Right lung (tissue), 5 donors: ENCODE measurements around the gene NDUFS7. TPM values are rescaled to one million over a fixed set of nuclear protein-coding genes. Genes with fewer than 3 reads are reported as not detected.
"Not testable (repeated sequence)": the region's sequence is repeated elsewhere in the genome, so short reads cannot be mapped to it uniquely, and the experiment has no call there.

ENCODE experiments used
- DNase-seq, 2 donors: peaks; one replicate each; pipeline ENCODE4 v3.0.0-alpha.2; 2013
- polyA plus RNA-seq, 5 donors: library from polyadenylated mRNA; unstranded; fragments of 120-200 nt; gene quantifications; one replicate each; pipeline versions ENCODE4 v1.2.1 to v1.2.3, GENCODE V29; 2013; ENCODE audit warnings: inconsistent platforms in 1 of 5, low replicate concordance in 1 of 5; ENCODE audit not compliant: insufficient read length in 5 of 5, insufficient read depth in 1 of 5

NDUFS7 gene
- polyA plus RNA-seq, 5 donors: 29.8 to 76.5 (median 37.8) TPM

DNA sequence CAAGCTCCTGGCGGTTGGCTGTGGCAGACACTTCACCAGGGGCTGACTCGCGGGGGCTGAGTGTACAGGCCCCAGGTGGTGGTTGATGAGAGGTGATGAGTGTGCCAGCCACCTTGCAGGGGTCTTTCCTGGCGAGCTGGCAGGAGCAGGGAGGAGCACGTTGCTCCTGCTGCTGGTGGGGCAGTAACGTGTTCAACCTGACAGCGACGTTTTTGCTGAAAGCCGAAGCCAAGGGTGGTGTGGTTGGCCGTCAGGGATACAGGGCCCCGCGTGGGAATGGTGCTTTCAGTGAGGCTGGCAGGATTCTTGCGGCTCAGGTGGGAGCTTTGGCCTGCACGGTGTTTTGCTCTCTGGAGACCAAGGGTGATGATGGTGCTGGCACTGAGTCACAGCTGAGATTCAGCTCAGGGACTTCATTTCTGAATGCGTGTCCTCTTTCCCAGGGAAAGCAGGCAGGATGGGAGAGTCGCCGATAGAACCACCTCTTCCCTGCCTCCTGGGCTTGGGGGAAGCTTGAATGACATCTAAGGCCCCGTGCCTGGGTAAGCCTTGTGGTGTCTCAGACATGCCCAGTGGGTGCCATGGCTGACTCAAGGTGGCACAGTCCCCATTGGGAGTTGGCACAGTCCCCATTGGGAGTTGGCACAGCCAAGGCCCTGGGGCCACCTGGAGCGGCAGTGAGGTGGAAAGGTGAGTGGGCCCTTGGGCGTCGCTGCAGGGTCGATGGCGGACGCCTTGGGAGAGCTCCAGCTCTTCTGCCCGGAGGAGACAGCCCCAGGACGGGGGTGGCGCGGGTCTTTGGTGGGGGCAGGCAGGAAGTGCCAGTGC, 32.5 kb downstream of the NDUFS7 start:
- no peak for DNase-seq

DNA sequence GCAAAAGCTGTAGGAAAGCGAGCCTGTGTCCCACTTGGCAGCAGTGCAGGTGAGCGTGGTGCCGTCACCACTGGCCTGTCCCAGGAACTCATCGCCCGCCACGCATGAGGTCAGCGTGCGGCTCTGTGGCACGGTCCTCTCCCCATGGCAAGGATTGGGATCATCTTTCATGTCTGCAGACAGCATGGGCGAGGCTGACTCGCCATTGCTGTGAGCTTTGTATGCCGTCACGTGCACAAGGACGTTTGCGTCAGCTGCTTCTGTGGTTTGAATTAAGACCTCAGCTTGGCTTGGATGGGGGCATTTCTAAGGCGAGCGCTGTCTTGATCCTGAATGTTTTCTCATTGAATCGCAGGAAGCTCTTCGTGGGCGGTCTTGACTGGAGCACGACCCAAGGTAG, 33.4 kb downstream of the NDUFS7 start:
- no peak for DNase-seq

DNA sequence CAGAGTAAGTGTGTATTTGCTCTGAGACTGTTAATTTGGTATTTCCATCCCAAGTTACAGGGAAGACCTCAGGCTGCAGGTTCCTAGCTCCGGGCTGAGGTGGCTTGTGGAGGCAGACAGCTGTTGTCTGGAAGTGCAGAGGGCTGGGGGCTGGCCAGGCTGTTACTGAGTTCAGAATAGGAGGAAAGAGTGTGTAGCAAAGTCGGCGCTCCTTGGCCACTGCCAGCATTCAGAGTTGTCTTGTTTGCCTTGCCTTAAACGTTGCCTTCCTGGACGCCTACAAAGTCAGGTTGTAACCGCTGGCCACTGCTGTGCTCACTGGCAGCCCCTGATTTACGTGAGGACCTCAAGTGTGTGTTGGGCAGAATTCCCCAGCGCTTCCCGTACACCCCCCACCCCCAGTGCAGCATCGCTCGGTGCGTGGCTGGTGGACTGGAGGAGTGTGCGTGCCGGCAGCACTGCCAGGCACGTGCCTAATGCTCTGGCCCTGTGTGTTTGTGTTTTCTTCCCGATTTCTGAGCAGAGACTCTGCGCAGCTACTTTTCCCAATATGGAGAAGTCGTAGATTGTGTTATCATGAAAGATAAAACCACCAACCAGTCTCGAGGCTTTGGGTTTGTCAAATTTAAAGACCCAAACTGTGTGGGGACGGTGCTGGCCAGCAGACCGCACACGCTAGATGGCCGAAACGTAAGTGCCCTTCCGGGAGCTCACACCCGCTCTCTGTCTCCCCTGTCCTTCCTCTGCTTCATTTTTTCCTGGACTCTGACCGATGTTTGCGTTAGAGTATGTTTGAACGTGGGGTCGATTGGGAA, 34.2 kb downstream of the NDUFS7 start:
- DNase-seq: no peak

DNA sequence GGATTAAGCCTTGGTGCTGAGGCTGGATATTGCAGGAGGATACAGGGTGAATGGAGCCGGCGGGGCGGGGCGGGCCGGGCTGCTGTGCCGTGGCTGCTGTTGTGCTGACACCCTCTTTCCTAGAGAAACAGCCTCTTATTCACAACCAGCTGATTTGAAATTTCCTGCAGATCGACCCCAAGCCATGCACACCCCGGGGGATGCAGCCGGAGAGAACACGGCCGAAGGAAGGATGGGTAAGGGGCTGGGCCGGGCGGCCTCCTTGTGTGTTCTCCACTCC, 34.7 kb downstream of the NDUFS7 start:
- no peak for DNase-seq

DNA sequence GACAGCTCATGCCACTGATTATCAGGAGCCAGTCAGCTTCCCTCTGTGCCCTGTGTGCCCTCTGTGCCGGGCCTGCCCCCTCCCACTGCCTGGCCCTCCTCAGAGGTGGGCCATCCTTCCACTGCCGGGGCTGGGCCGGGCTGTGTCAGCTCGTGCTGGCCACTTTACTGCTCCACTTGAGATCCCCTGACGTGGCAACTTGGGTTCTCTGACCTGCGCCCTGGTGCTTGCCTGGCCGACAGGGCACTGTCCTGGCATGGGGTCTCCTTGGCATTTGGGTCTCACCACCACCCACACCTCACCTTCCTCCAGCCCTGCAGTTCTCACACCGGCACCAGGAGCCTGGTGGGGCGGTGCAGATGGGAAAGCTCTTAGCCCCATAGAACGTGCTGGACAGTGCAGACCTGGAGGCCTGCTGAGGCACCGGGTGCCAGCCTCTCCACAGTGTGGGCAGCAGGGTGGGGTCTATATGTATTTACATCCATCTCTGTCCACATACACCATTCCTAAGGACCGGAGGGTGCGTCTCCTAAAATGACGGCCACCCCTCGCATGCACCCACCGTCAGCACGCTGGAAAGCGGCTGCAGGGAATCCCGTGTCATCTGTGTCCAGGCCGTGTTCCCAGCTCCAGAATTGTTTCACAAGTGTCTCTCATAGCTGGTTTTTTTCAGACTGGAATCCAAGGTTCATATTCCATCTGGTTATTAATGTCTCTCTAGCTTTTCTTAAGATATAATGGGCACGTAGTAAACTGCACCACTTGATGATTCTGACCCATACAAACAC, 35.4 kb downstream of the NDUFS7 start:
- no peak for DNase-seq

DNA sequence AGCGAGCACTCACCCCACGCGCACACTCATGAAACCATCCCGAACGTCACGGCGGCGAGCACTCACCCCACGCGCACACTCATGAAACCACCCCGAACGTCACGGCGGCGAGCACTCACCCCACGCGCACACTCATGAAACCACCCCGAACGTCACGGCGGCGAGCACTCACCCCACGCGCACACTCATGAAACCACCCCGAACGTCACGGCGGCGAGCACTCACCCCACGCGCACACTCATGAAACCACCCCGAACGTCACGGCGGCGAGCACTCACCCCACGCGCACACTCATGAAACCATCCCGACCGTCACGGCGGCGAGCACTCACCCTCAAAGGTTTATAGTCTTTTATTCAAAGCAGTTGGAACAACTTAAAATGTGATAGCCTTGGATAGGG, 36.4 kb downstream of the NDUFS7 start:
- not testable (repeated sequence) for DNase-seq

DNA sequence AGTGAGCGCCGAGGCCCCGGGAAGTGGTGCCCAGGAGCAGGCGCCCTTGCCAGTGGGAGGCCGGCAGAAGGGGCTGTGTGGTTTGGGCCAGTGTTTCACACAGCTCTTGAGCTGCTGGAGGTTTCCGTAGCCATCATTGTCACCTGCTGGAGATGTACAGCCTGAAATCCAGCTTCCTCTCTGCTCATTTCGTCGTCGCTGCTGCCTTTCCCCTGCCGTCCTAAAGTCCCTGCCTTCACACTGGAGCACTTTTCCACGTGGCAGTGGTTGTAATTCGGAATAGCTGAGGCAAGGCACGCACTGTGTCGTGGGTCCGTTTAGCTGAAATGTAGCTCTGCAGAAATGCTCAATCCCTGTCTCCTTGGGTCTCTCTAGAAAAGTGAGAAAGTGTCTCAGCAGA, 36.9 kb downstream of the NDUFS7 start:
- DNase-seq: no peak

DNA sequence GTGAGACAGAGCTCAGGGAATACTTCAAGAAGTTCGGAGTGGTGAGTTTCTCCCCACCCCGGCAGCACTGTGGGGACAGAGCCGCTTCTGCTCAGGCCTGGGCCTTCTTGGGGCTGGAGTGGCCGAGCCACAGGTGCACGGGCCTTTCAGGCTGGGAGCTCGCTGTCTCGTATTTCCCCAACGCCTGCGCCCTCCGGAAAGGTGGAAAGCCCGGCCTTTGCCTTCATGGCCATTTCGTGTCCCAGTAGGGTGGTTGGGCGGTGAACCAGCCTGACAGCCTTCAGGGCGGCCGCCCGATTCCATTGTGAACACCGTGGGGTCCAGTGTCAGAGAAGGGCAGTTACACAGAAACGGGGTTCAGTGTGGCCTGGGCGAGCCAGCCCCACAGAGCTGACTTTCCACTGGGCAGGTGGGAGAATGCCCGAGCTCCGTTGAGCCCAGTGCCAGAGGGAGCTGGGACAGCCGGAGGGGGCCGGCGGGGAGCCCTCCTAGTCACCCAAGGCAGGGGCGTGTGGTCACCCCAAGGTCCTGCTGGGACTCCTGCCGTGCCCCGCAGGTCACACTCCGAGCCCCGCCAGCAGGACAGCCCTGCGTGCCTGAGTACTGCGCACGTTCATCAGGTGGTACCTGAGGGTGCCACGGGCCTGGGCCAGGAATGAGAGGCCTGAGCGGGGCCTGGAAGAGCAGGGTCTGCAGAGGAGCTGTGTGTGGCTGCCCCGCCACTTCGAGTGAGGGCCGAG, 37.7 kb downstream of the NDUFS7 start:
- DNase-seq: no peak

DNA sequence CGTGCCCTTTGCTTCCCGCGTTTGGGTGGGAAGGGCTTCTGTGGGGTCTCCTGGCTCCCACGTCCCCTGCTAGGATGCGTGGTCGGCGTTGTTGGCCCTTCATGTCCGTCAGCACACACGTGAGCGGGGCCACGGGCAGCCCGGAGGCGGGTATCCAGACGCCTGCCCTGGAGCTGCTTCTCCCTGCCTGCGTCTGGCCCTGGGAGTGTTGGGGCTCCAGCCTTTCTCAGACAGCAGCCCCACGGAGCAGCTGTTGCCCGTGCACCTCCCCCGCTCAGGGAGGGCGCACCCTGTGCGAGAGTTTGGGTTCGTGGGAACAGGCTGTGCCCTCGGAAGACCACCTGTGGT, 38.2 kb downstream of the NDUFS7 start:
- no peak for DNase-seq

DNA sequence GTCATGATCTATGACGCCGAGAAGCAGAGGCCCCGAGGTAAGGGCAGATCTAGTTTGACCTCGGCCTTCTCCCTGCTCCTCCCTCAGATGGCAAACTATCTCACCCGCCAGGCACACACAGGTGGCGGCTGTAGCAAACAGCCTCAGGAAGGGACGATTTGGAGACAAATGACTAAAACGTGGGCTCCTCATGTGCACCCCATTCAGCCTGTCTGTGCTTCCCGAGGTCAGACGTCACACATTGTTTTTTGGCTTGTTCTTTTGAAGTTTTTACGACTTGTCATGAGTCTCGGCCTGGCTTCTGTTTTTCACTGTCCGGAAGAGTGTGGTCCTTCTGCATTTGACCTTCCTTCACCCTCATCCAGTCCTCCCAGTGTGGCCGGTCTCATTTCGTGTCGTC, 38.7 kb downstream of the NDUFS7 start:
- no peak for DNase-seq

DNA sequence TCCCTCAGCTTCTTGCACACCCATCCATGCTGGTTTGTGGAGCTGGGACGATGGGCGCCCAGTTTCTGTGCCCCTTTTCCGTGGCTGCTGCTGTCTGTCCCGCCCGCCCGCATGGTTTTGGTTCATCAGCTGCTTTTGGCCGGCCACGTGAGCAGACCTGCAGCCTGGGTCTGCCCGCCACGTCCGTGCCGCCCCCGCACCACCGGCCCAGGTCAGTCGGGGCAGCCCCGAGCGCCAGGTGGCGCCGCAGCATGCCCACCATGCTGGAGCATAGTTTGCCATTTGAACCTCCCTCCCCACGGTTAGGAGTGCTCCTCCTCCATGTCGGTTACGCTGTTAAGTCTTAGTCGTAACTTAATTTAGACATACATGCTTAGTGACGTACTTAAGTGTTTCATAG, 39.2 kb downstream of the NDUFS7 start:
- no peak for DNase-seq

DNA sequence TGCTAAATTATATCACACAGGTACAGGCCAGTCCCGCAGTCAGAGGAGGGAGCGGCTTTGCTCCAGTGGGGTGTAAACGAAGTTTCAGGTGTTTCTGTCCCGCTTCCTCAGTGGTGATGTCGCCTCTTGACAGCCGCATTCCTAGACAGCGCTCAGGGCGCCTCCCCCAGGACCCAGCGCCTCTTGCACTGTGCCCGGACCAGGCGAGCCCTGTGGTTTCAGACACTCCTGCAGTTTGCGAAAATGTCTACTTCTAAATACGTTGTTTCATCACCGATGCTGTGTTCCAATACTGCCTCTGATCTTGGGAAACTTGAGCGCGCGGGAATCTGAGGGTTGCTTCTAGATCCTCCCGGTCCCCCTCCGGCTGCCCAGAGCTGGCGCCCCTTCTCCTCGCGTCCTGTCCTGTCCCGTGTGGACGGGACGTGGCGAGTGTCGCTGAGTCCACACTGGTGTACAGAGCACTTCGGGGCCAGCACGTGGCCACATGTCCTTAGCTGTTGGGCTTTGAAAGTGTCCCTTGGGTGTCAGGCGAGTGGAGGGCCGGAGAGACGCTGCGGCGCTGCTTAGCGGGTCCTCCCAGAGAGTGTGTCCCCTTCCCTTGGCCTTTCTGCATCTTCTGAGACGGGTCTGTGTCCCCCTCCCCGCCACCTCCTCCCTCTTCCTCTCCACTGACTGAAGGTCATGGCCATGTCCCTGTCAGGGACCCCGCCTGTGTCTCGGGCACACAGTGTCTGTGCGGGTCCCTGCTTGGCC, 39.9 kb downstream of the NDUFS7 start:
- DNase-seq: no peak

DNA sequence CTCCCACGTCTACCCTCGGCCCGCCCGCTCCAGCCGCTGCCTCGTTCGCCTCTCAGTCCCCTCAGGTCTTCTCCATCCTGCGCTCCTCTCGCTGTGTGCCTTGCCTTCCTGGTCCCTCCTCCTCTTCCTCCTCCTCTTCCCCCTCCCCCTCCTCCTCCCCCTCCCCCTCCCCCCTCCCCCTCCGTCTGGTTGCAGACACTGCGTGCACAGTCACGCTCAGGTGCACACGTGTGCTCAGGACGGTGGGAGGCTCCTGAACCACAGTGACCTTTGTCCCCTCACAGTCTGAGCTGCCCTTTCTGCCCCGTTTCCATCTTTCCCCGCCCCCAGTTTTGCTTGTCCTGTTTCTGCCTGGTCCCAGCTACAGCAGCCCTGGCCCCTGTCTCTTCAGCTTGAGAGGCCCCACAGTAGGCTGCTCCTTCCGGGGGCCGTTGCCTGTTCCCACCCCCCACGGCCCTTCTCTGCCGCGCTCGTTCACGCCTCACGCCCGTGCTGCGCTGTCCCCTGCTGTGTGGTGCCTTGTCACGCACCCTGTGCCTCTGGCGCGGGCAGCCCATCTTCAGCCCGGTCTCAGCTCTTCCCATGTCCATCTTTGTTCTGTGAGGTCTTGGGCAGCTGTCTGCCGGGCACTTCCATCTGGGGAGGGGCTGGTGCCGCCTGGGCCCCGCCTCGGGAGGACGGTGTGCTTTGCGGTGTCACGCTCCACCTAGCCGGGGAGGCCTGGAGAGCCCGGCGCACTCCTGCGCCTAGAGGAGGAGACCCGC, 40.7 kb downstream of the NDUFS7 start:
- DNase-seq: no peak

DNA sequence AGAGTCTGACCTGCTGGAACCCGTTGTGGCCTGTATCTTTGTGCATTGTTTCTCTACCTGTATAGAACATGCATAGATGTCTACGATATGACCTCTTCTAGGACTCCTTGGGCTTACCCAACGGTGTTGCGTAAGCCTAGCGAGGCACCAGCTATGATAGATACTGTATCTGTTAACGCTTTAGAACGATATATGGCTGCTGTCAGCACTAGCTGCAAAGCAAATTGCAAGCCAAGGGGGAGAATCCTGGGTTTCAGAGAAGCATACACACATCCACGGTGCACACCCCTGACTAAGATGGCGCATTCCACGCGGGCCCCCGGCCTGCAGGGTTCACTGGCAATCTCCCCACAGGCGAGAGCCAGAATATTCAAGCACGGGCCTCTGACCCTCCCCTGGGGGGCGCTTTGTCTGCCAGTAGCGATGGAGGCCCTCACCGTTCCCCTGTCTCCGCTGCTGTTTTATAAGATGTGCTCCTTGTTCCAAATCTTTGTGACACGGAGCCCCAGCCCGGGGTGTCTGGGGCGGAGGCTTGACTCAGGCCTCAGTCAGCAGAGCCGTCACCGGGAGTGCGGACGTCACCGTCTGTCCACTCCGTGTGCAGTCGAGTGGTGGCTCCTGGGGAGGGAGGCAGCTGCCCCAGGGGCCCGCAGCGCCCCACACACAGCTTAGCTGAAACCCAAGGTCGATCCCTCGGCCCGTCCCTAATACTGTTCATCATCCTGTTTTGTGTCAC, 41.6 kb downstream of the NDUFS7 start:
- DNase-seq: no peak

DNA sequence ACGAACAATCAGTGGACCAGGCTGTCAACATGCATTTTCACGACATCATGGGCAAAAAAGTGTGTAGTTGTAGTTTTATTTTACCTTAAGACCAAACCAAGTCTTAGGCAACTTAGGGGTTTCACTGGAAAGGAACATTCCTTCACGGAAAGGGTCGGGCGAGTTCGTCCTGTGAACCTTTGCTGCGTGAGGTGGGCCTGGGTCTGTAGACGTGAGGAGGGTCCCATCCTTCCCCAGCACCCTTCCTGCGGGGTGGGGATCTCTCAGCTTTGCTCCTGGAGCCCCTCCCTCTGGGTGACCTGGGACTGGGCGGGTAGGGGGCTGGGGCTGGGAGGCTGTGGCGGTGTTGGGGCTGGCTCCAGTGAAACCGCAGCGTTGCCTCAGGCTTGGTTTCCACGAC, 42.2 kb downstream of the NDUFS7 start:
- no peak for DNase-seq

DNA sequence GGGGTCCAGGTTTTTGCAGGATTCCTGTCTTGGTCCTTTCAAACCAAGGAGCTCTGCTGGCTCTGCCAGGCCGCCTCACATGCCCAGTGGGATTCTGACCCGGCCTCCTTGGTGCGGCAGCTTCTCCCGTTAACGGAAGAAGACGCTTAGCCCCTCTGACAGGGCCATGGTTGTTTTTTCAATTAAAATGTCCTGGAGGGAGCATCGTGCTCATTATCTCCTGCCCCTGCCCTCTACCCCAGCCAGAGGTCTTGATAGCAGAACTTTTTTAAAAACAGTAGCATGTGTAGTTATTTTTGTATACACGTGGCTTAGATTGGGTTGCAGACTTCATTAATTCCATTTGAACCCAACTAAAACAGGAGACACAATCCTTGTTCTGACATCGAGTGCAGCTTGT, 43.0 kb downstream of the NDUFS7 start:
- no peak for DNase-seq

DNA sequence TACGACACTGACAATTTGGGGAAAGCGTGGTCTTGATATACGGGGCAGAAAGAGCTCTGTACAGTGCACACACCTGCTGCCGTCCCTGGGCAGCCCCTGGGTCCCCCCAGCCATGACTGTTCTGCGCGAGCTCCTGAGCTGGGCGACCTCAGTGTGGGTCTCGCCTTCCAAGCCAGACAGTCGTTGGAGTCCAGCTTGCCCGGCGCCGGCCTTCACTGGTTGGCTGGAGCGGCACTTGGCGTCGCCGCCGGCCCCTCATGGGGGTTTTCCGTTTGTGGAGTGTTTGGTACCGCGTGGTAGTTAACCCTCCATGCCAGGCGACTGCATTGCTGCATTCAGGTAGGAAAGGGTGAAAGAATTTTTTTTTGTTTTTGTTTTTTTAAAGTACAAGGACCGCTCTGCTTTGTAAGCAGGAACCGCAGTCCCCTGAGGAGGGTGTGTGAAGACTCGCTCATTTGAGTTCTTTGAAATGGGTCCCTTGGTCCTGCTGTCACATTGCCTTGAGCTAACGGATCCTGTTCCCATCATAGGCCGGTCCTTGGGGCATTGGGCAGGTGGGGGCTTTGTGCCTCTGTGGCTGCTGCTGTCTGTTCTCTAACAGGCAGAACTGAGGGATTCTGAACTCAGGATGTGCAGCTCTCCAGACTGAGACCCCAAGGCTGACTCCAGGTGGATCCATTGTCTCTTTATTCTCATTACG, 43.7 kb downstream of the NDUFS7 start:
- DNase-seq: no peak

DNA sequence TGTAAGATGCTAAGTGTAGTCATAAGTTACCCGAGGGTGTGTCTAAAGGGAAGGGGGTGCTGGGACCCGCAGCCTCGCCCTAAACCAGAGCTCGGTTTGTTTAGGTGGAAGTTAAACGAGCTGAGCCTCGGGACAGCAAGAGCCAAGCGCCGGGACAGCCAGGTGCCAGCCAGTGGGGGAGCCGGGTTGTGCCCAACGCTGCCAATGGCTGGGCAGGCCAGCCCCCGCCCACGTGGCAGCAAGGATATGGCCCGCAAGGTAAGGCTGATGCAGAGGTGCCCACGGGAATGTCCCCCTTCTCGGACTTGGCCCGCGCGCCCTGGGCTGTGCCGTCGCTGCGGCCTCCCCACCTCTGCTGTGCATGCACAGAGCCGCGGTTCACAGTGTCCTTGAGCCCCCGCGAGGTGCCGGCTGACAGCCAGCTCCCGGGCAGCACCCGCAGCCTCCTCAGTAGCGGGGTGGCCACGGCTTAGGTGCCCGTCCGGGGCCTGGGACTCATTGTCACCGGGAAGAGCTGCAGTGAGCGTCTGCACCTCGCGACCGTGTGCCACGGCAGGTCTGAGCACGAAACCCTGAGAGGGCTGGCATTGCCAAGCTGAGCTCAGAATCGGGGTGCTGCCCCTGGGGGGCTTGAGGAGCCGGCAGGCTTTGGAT, 45.2 kb downstream of the NDUFS7 start:
- DNase-seq: no peak

DNA sequence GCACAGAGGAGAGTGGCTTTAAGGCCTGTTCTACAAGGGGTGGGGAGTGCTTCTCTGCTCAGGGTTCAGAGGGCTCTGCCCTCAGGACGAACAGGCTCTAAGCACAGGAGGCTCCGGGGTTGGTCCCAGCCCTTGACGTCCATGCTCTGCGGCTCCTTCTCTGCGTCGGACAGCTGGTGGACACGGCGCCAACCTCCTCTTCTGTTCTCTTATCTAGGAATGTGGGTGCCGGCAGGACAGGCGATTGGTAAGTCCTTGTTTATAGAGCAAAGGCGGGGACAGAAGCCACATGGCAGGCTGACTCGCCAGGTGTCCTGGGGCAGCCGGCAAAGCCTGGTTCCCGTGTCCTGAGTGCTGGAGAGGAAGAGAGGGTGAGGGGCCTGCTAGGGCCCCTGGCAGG, 46.0 kb downstream of the NDUFS7 start:
- no peak for DNase-seq
